Rectal smooth muscle tissue (tissue), 1 donor: ENCODE data around the gene TFPT.
A peak's percentile ranks its signal among the peaks of the same experiment; 100 is the strongest.

Experiments used
- H3K27ac ChIP-seq: one replicate; pipeline ENCODE4 v1.7.0; 2013; ENCODE audit warnings: low read depth, low read length, inconsistent platforms
- H3K27me3 ChIP-seq: one replicate; pipeline ENCODE4 v1.7.0; 2013; ENCODE audit warnings: low read length; ENCODE audit not compliant: control insufficient read depth, insufficient read depth
- H3K36me3 ChIP-seq: one replicate; pipeline ENCODE4 v1.7.0; 2013; ENCODE audit warnings: low read length; ENCODE audit not compliant: control insufficient read depth, insufficient read depth
- H3K4me1 ChIP-seq: one replicate; pipeline ENCODE4 v1.7.0; 2013; ENCODE audit warnings: low read length; ENCODE audit not compliant: control insufficient read depth, insufficient read depth
- H3K4me3 ChIP-seq: one replicate; pipeline ENCODE4 v1.7.0; 2013; ENCODE audit warnings: low read length
- H3K9ac ChIP-seq: one replicate; pipeline ENCODE4 v1.7.0; 2013; ENCODE audit warnings: low read length

Gene TFPT

DNA sequence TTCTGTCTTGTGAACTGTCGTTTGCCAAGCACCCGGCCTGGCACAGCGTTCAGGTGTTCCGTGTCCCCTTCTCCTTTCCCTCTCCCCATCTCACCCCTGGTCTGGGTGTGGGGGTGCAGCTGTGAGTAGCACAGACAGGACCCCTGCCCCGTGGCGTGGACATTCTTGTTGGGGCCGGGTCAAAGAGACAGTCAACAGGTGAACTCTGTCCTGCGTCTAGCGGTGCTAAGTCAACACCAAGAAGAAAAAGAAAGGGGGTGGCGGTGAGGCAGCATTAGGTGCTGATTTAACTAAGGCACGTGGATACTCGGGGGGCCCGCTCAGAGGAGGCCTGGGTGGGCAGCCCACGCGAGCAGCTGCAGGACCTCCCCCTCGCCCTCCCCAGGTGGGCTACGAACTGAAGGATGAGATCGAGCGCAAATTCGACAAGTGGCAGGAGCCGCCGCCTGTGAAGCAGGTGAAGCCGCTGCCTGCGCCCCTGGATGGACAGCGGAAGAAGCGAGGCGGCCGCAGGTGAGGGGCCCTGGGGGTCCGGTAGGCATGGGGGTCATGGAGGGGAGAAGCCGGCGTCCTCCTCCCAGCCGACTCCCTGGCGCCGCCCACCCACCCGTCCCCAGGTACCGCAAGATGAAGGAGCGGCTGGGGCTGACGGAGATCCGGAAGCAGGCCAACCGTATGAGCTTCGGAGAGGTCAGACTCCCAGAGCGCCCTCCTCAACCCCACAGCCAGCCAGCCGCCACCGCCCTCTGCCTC, 12.4 kb upstream of the TFPT start:
- Histone ChIP-seq H3K27me3 (no peaks in the 10 kb centered on the region), H3K36me3 (peaks cover 50% of the 10 kb centered on the region), H3K27ac (no peak overlapping the region), H3K4me1 (no peaks in the 10 kb centered on the region), H3K9ac (no peak overlapping the region), H3K4me3 (no peak overlapping the region)

DNA sequence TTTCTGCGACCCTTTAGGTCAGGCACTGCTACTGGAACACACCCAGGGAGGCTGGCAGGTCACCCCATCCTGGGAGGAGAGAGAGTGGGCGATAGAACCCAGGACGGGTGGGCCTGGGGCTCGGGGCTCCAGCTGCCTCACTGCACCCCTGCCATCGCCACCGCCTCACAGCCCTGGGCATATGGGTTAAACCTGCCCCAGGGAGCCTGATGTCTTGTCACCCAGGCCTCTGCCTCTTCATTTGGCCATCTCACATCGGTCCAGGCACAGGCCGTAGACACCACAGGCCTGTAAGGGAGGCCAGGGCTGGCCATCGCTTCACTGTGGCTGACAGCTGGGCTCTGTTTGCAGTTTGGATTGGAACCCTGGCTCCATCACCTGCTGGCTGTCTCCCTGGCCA, 10.3 kb upstream of the TFPT start:
- H3K9ac ChIP-seq: no peak overlapping the region
- H3K4me3 ChIP-seq: no peak overlapping the region
- H3K36me3 ChIP-seq: peaks cover 58% of the 10 kb centered on the region
- no peak overlapping the region for H3K27ac ChIP-seq
- H3K27me3 ChIP-seq: no peaks in the 10 kb centered on the region
- H3K4me1 ChIP-seq: no peaks in the 10 kb centered on the region

DNA sequence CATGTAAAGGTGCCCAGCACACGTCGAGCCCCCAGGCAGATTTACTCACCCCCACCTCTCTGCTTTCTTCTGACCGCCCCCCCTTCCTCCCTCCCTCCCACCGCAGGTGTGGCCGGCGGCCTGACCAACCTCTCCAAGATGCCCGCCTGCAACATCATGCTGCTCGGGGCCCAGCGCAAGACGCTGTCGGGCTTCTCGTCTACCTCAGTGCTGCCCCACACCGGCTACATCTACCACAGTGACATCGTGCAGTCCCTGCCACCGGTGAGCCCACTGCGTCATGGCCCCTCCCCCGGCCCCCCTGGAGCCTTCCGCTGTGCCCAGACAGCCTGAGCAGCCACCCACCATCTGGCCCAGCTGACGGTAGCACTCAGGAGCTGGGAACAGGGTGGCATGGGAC, 8.9 kb upstream of the TFPT start:
- Histone ChIP-seq H3K27me3 (no peaks in the 10 kb centered on the region), H3K9ac (no peak overlapping the region), H3K36me3 (peaks cover 58% of the 10 kb centered on the region), H3K27ac (no peak overlapping the region), H3K4me1 (no peaks in the 10 kb centered on the region), H3K4me3 (no peak overlapping the region)

DNA sequence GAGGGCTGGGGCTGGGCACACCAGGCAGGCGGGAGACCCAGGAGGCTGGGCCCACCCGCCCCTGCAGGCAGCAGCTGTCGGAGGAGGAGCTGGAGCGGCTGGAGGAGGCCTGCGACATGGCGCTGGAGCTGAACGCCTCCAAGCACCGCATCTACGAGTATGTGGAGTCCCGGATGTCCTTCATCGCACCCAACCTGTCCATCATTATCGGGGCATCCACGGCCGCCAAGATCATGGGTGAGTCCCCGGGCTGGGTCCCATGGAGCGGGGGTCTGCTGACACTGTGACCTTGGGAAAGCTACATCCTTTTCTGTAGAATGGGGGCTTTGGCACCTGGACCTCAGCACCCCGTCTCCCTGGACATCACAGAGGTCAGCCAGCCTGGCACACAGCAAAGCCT, 8.2 kb upstream of the TFPT start:
- H3K9ac ChIP-seq: no peak overlapping the region
- H3K4me3 ChIP-seq: no peak overlapping the region
- peaks cover 51% of the 10 kb centered on the region for H3K36me3 ChIP-seq
- no peaks in the 10 kb centered on the region for H3K27me3 ChIP-seq
- H3K4me1 ChIP-seq: no peaks in the 10 kb centered on the region
- no peak overlapping the region for H3K27ac ChIP-seq

DNA sequence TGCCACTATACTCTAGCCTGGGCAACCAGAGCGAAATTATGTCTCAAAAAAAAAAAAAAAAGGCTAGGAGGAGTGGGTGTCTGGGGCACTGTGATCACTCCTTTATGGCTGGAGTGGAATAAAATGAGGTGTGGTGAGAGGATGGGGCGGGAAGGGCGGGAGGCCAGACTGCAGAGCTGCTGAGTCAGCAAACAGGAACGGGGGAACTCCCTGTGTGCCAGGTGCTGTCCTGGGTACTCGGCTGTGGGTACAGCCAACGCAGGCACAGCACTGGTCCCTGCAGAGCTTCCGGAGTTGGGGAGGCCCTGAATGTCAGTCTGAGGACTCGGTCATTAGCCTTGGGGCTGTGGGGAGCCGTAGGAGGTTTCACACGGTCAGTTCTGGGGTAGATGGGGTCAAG, 5.8 kb upstream of the TFPT start:
- Histone ChIP-seq H3K27me3 (no peaks in the 10 kb centered on the region), H3K4me3 (no peak overlapping the region), H3K9ac (no peak overlapping the region), H3K27ac (no peak overlapping the region), H3K4me1 (peaks cover 3% of the 10 kb centered on the region), H3K36me3 (peaks cover 43% of the 10 kb centered on the region)

DNA sequence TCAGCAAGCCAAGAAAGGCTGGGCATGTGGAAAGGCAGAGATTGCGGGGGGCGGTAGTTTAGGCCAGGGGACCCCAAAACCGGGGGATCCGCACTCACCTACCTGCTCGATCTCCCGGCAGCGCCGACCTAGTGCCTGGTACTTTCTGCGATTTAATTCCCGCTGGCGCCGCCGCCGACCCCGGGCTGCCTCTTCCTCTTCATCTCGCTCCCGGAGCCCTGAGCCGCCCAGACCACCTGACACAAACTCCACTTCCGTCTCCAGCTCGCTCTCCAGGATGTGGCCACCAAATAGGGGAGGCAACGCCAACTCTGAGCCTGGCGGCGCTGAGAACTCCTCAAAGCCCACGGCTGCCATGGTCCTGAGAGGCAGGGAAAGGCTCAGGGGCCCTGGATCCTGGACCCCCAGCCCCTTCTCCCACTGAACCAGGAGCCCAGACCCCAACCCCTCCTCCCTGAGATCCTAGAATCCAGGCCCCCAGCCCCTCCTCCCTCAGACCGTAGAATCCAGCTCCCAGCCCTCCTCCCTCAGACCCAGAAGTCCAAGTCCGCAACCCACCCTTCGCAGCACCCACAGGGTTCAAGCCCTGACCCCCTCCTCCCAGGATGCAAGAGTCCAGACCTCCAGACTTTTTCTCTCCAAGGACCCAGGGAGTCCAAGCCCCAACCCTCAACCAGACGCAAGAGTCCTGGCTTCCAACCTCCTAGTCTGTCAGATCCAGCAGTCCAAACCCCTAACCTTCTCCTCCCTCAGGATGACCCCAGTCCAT, 933 bp downstream of the TFPT start:
- Histone ChIP-seq H3K27me3 (no peaks in the 10 kb centered on the region), H3K27ac (no peak overlapping the region), H3K9ac (peak overlapping the region; percentile 29)

DNA sequence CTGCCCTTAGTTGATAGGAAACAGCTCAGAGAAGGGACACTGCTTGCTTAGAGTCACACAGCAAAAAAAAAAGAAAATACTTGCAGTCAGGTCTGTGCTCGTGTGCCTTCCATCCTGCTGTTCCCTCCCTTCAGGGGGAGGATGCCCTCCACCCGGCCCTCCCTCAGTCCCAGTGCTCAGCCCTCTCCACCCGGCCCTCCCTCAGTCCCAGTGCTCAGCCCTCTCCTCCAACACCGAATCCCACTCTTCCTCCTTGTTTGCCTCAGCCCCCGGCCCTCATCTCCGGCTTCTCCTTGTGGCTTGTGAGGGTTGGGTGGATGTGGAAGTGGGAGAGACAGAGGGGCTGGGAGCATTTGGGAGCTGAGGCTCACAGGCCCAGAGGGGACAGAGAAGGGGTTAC, 5.8 kb downstream of the TFPT start:
- Histone ChIP-seq H3K9ac (no peak overlapping the region), H3K4me3 (no peak overlapping the region), H3K27me3 (no peaks in the 10 kb centered on the region), H3K4me1 (peaks cover 5% of the 10 kb centered on the region), H3K36me3 (peaks cover 42% of the 10 kb centered on the region), H3K27ac (no peak overlapping the region)

More for the DNA sequence above, 933 bp downstream of the TFPT start:
- Histone ChIP-seq H3K36me3 (peaks cover 15% of the 10 kb centered on the region), H3K4me3 (peak overlapping the region; percentile 75), H3K4me1 (peaks cover 8% of the 10 kb centered on the region)

DNA sequence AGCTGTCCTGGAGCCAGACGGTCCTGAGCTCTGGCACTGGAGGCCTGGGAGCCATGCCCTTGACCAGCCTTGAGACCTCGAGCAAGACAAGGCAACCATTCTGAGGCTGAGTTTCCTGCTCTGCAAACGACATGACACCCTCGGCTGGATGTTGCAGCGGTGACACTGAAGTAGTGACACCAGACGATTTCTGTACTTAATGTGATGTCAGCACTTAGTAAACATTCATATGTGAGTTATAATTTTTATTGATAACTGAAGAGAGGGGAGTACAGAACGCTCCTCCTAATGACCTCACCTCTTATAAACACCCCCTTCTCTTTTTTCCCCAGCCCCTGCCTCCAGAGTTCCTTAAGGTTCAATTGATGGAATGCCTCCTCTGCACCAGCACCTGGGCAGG, 7.0 kb downstream of the TFPT start:
- Histone ChIP-seq H3K4me1 (peaks cover under 1% of the 10 kb centered on the region), H3K27me3 (no peaks in the 10 kb centered on the region), H3K4me3 (no peak overlapping the region), H3K27ac (no peak overlapping the region), H3K36me3 (peaks cover 42% of the 10 kb centered on the region), H3K9ac (no peak overlapping the region)

DNA sequence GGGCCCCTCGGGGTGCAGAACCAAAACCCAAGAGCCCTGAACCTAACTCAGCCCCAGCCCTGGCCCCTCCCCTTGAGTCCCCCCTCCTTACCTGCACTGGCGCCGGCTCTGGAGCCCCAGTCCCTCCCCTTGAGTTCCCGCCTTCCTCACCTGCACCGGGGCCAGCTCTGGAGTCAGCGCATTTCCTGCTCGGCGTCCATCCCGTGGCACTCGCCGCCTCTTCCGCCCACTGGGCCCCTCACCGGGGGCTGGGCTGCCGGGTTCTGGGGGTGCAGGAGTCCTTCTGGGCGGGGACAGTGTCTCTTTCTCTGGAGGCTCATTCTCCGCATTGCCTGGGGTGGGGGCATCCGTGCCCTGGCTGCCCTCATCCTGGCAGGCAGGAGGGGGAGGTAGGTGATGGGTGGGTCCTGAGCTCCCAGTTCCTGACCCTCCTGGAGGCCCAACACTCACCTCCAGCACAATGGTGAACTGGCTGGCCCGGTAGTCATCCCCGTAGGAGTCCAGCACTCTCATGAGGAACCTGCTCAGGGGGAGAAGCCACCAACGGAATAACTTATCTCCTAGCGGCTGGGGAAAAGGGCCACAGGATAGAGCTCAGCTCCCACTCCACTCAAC, 7.5 kb downstream of the TFPT start:
- H3K4me1 ChIP-seq: peaks cover 2% of the 10 kb centered on the region
- H3K9ac ChIP-seq: no peak overlapping the region
- H3K27me3 ChIP-seq: no peaks in the 10 kb centered on the region
- no peak overlapping the region for H3K4me3 ChIP-seq
- no peak overlapping the region for H3K27ac ChIP-seq
- H3K36me3 ChIP-seq: peaks cover 42% of the 10 kb centered on the region

DNA sequence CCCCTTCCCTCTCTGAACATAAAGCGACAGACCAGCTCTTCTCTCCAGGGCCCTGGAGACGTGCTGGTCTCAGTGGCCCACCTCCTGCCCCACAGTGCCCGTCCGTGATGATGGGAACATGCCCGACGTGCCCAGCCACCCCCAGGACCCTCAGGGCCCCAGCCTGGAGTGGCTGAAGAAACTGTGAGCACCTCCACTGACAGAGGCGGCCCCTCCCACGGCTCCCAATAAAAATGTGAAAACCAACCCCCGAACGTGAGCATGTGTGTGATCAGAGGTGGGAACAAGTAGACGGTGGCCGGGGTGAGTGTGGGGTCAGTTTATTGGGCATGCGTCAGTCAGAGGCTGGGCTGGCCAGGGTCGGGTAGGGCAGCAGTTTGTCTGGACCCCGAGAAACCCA, 8.7 kb downstream of the TFPT start:
- H3K36me3 ChIP-seq: peaks cover 42% of the 10 kb centered on the region
- no peak overlapping the region for H3K9ac ChIP-seq

DNA sequence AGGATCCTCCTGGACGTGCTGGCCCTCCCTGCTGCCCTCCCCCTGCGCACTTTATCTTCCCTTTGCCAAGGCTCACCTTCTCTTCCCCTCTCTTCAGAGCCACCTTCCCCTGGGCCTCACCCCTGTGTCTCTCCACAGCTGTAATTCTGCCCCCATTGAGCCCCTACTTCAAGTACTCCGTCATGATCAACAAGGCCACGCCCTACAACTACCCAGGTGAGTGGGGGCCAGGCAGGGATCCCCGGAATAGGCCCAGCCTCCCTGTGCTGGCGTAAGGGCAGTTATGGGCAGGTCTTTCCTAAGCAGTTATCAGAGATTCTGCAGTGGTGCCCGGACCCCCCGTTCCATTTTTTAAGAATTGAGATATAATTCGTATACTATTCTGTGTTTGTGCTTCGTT, 9.7 kb downstream of the TFPT start:
- H3K36me3 ChIP-seq: peaks cover 38% of the 10 kb centered on the region
- peaks cover 2% of the 10 kb centered on the region for H3K4me1 ChIP-seq
- H3K9ac ChIP-seq: no peak overlapping the region
- H3K4me3 ChIP-seq: no peak overlapping the region
- H3K27ac ChIP-seq: no peak overlapping the region
- no peaks in the 10 kb centered on the region for H3K27me3 ChIP-seq

More for the DNA sequence above, 8.7 kb downstream of the TFPT start:
- H3K4me3 ChIP-seq: no peak overlapping the region
- peaks cover 2% of the 10 kb centered on the region for H3K4me1 ChIP-seq
- H3K27me3 ChIP-seq: no peaks in the 10 kb centered on the region
- no peak overlapping the region for H3K27ac ChIP-seq

DNA sequence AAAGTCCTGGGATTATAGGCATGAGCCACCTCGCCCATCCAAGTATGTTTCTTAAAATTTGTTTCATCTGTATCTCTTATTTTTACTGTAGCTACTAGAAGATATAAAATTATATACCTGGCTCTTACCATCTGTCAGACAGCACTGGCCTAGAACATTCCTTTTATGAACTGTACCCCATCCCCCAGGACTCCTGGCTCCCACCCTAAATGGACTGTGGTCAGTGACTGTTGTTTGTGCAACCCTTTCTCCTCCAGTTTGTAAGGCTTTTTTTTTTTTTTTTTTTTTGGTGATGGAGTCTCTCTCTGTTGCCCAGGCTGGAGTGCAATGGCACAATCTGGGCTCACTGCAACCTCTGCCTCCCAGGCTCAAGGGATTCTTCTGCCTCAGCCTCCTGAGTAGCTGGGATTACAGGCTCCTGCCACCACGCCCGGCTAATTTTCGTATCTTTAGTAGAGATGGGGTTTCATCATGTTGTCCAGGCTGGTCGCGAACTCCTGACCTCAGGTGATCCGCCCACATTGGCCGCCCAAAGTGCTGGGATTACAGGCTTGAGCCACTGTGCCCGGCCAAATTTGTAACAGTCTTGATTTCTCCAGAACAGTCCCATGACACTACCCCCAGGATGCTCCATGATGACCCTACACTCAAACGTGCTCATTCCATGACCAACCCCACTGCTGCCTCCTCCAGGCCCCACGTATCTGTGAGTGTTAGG, 10.3 kb downstream of the TFPT start:
- Histone ChIP-seq H3K27me3 (no peaks in the 10 kb centered on the region), H3K4me1 (peaks cover 2% of the 10 kb centered on the region), H3K9ac (no peak overlapping the region), H3K27ac (no peak overlapping the region), H3K36me3 (peaks cover 36% of the 10 kb centered on the region), H3K4me3 (no peak overlapping the region)
